ENCODE data around the gene CORIN.

CORIN gene

GRCh38 chr4:47814618-47815295, 23.1 kb downstream of the CORIN start:
- in situ Hi-C loops (cut with HindIII; ENCODE audit: low sequenced_read_pairs) = no loop called here
- no peak for TF ChIP-seq CTCF (IDR thresholded peaks at IDR 0.05; ENCODE audit: low read depth, low read length)
- DNase-seq (ENCODE audit: low read depth, low spot score) = peak; percentile 22
- H3K4me3 ChIP-seq (ENCODE audit: low read depth, low read length) = no peak overlapping the region

- no peak overlapping the region for H3K4me3 ChIP-seq (ENCODE audit: low read depth, low read length)
- in situ Hi-C loops (cut with HindIII; ENCODE audit: low sequenced_read_pairs) = no loop called here
- no peak for DNase-seq (ENCODE audit: low read depth, low spot score)
- TF ChIP-seq CTCF (IDR thresholded peaks at IDR 0.05; ENCODE audit: low read depth, low read length) = no peak
These were observed 28.1 kb downstream of the CORIN start for GRCh38 chr4:47809654-47810203.

- TF ChIP-seq CTCF (IDR thresholded peaks at IDR 0.05; ENCODE audit: low read depth, low read length) = no peak
- no peak overlapping the region for H3K4me3 ChIP-seq (ENCODE audit: low read depth, low read length)
- in situ Hi-C loops (cut with HindIII; ENCODE audit: low sequenced_read_pairs) = no loop called here
- DNase-seq (ENCODE audit: low read depth, low spot score) = no peak
These were observed 33.3 kb downstream of the CORIN start for GRCh38 chr4:47804598-47804997.

- no peak for TF ChIP-seq CTCF (IDR thresholded peaks at IDR 0.05; ENCODE audit: low read depth, low read length)
- in situ Hi-C loops (cut with HindIII; ENCODE audit: low sequenced_read_pairs) = no loop called here
- no peak overlapping the region for H3K4me3 ChIP-seq (ENCODE audit: low read depth, low read length)
- no peak for DNase-seq (ENCODE audit: low read depth, low spot score)
These were observed 36.3 kb downstream of the CORIN start for GRCh38 chr4:47801481-47802002.

GRCh38 chr4:47798165-47798564, 39.7 kb downstream of the CORIN start:
- H3K4me3 ChIP-seq (ENCODE audit: low read depth, low read length) = no peak overlapping the region
- in situ Hi-C loops (cut with HindIII; ENCODE audit: low sequenced_read_pairs) = no loop called here
- no peak for TF ChIP-seq CTCF (IDR thresholded peaks at IDR 0.05; ENCODE audit: low read depth, low read length)
- DNase-seq (ENCODE audit: low read depth, low spot score) = no peak

- no peak for TF ChIP-seq CTCF (IDR thresholded peaks at IDR 0.05; ENCODE audit: low read depth, low read length)
- in situ Hi-C loops (cut with HindIII; ENCODE audit: low sequenced_read_pairs) = no loop called here
- no peak for DNase-seq (ENCODE audit: low read depth, low spot score)
- no peak overlapping the region for H3K4me3 ChIP-seq (ENCODE audit: low read depth, low read length)
These were observed 45.9 kb downstream of the CORIN start for GRCh38 chr4:47791965-47792364.
